ENCODE measurements around the gene HERC3. TPM values are rescaled to one million over a fixed set of nuclear protein-coding genes. Genes with fewer than 3 reads are reported as not detected.

The HERC3 gene
- total RNA-seq, 1 donor = 15.6 TPM

DNA sequence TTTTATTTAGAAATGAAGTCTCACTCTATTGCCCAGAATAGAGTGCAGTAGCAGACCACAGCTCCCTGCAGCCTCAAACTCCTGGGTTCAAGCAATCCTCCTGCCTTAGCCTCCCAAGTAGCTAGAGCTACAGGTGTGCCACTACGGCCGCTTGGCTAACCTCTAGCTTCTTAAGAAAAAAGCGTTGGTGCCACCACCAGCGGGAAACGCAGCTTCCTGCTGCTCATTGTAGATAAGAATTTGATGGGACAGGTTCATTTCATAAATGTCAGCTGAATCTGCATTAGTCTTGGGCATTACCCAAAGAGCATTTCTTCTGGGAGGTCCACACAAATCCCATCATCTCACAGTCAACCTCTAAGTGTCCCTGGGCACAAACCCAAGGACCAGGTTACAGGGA, 138.5 kb downstream of the HERC3 start:
- DNase-seq (ENCODE audit: insufficient read length, low spot score, missing footprints) = no peak
- no peak overlapping the region for H3K4me2 ChIP-seq (ENCODE audit: insufficient read depth, low read length)
- peaks cover 20% of the 10 kb centered on the region for H3K4me1 ChIP-seq (ENCODE audit: insufficient read depth, low read length)
- H3K4me3 ChIP-seq (ENCODE audit: insufficient read depth, low read length) = no peak overlapping the region
- H2AFZ ChIP-seq (ENCODE audit: low read length) = no peak overlapping the region
- H3K79me2 ChIP-seq (ENCODE audit: insufficient read depth, low read length) = no peaks in the 10 kb centered on the region
- H3K27me3 ChIP-seq (ENCODE audit: insufficient read depth, low read length) = no peaks in the 10 kb centered on the region
- H3K9me3 ChIP-seq (ENCODE audit: low read depth, low read length) = no peaks in the 10 kb centered on the region
- no peak overlapping the region for H3K27ac ChIP-seq (ENCODE audit: low read depth, low read length)
- TF ChIP-seq CTCF (IDR thresholded peaks at IDR 0.05; ENCODE audit: extremely low read depth, low read depth, low read length) = no peak
- no peaks in the 10 kb centered on the region for H4K20me1 ChIP-seq (ENCODE audit: insufficient read depth, low read length)
- peaks cover 19% of the 10 kb centered on the region for H3K36me3 ChIP-seq (ENCODE audit: insufficient read depth, low read length)

DNA sequence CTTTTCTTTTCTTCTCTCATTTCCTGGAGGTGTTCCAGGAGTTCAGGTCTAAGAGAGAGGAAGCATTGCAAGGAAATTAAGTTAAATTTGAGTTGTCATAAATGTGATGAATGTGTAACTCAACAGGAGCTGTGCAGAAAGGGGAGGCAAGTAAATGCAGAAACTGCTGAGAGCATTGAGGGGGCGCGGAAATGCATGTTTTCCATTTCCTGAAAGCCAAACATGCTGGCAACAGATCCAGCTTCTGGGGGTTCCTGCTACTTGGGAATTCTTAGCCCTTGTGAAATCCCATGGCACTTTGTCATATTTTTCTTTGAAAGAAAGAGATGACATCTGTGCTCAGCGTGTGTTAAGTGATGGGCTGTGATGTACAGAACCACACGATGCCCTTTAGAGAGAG, 139.1 kb downstream of the HERC3 start:
- Histone ChIP-seq H3K27ac (ENCODE audit: low read depth, low read length) (no peak overlapping the region), H4K20me1 (ENCODE audit: insufficient read depth, low read length) (no peaks in the 10 kb centered on the region), H3K79me2 (ENCODE audit: insufficient read depth, low read length) (no peaks in the 10 kb centered on the region), H3K36me3 (ENCODE audit: insufficient read depth, low read length) (peaks cover 19% of the 10 kb centered on the region), H3K4me2 (ENCODE audit: insufficient read depth, low read length) (no peak overlapping the region), H2AFZ (ENCODE audit: low read length) (no peak overlapping the region), H3K4me1 (ENCODE audit: insufficient read depth, low read length) (peaks cover 18% of the 10 kb centered on the region), H3K9me3 (ENCODE audit: low read depth, low read length) (no peaks in the 10 kb centered on the region), H3K4me3 (ENCODE audit: insufficient read depth, low read length) (no peak overlapping the region), H3K27me3 (ENCODE audit: insufficient read depth, low read length) (no peaks in the 10 kb centered on the region)
- no peak for TF ChIP-seq CTCF (IDR thresholded peaks at IDR 0.05; ENCODE audit: extremely low read depth, low read depth, low read length)
- no peak for DNase-seq (ENCODE audit: insufficient read length, low spot score, missing footprints)

GRCh38 chr4:88732714-88733368, 140.6 kb downstream of the HERC3 start:
- Histone ChIP-seq H3K4me3 (ENCODE audit: insufficient read depth, low read length) (no peak overlapping the region), H3K4me1 (ENCODE audit: insufficient read depth, low read length) (peaks cover 18% of the 10 kb centered on the region), H3K27ac (ENCODE audit: low read depth, low read length) (no peak overlapping the region), H3K9me3 (ENCODE audit: low read depth, low read length) (no peaks in the 10 kb centered on the region), H4K20me1 (ENCODE audit: insufficient read depth, low read length) (no peaks in the 10 kb centered on the region), H3K36me3 (ENCODE audit: insufficient read depth, low read length) (peaks cover 19% of the 10 kb centered on the region), H2AFZ (ENCODE audit: low read length) (no peak overlapping the region), H3K4me2 (ENCODE audit: insufficient read depth, low read length) (no peak overlapping the region), H3K79me2 (ENCODE audit: insufficient read depth, low read length) (no peaks in the 10 kb centered on the region), H3K27me3 (ENCODE audit: insufficient read depth, low read length) (no peaks in the 10 kb centered on the region)
- no peak for DNase-seq (ENCODE audit: insufficient read length, low spot score, missing footprints)
- TF ChIP-seq CTCF (IDR thresholded peaks at IDR 0.05; ENCODE audit: extremely low read depth, low read depth, low read length) = no peak

DNA sequence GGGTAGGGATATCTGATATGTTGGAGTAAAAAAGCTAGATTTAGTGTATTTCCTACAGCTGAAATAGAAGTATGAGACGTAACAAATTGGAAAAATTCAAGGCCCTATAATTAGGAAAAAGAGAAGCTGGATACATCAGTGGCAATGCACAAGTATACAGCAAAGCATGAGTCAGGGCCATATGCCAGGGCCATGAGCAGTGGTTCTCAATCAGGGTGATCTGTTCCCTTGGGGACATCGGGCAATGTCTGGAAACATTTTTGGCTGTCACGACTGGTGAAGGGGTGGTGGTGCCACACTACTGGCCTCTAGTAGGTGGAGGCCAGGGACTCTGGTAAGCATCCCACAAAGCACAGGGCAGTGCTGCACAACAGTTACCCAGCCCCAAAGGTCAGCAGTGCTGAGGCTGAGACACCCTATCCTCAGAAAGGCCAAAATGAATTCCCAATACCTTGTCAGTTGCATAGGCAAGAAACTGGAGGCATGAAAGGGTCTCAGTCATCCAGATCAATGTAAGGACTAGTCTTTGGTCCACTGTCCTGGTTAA, 142.2 kb downstream of the HERC3 start:
- Histone ChIP-seq H2AFZ (ENCODE audit: low read length) (no peak overlapping the region), H3K4me2 (ENCODE audit: insufficient read depth, low read length) (no peak overlapping the region), H3K36me3 (ENCODE audit: insufficient read depth, low read length) (peaks cover 13% of the 10 kb centered on the region), H3K79me2 (ENCODE audit: insufficient read depth, low read length) (no peaks in the 10 kb centered on the region), H3K27me3 (ENCODE audit: insufficient read depth, low read length) (no peaks in the 10 kb centered on the region), H3K9me3 (ENCODE audit: low read depth, low read length) (no peaks in the 10 kb centered on the region), H4K20me1 (ENCODE audit: insufficient read depth, low read length) (no peaks in the 10 kb centered on the region), H3K27ac (ENCODE audit: low read depth, low read length) (no peak overlapping the region), H3K4me3 (ENCODE audit: insufficient read depth, low read length) (no peak overlapping the region), H3K4me1 (ENCODE audit: insufficient read depth, low read length) (peaks cover 18% of the 10 kb centered on the region)
- TF ChIP-seq CTCF (IDR thresholded peaks at IDR 0.05; ENCODE audit: extremely low read depth, low read depth, low read length) = no peak
- no peak for DNase-seq (ENCODE audit: insufficient read length, low spot score, missing footprints)

Measured in osteoblast (primary cell).